Endodermal cell (in vitro differentiated cells): Measurements from ENCODE around the gene SPNS2. TPM values are rescaled to one million over a fixed set of nuclear protein-coding genes. Genes with fewer than 3 reads are reported as not detected.

ENCODE experiments used
- DNase-seq: peaks from one replicate; pipeline ENCODE4 v3.0.0-alpha.2; 2017
- H3K27ac ChIP-seq: 2 replicates; pipeline ENCODE4 v1.5.1; 2013; ENCODE audit warnings: mild to moderate bottlenecking, low read depth, low read length, moderate library complexity
- H3K27me3 ChIP-seq: 2 replicates; pipeline ENCODE4 v1.6.1; 2013; ENCODE audit warnings: mild to moderate bottlenecking, low read length, moderate library complexity; ENCODE audit not compliant: insufficient read depth, control insufficient read depth, poor library complexity, severe bottlenecking
- H3K36me3 ChIP-seq: 2 replicates; pipeline ENCODE4 v1.7.0; 2013; ENCODE audit warnings: mild to moderate bottlenecking, low read length, moderate library complexity; ENCODE audit not compliant: control insufficient read depth, insufficient read depth
- H3K4me1 ChIP-seq: one replicate; pipeline ENCODE4 v1.7.0; 2013; ENCODE audit warnings: low read length; ENCODE audit not compliant: control insufficient read depth, insufficient read depth
- H3K4me3 ChIP-seq: 2 replicates; pipeline ENCODE4 v1.5.1; 2013; ENCODE audit warnings: mild to moderate bottlenecking, low read length, moderate library complexity
- H3K9ac ChIP-seq: 2 replicates; pipeline ENCODE4 v1.6.1; 2013; ENCODE audit warnings: mild to moderate bottlenecking, low read length, moderate library complexity; ENCODE audit not compliant: poor library complexity, severe bottlenecking; ENCODE audit errors: extremely low read depth
- H3K9me3 ChIP-seq: 2 replicates; pipeline ENCODE4 v1.6.1; 2013; ENCODE audit warnings: mild to moderate bottlenecking, low read length, moderate library complexity; ENCODE audit not compliant: control insufficient read depth
- H3K27ac Mint-ChIP-seq: 2 replicates; pipeline ENCODE4 v1.8.0; 2020; ENCODE audit warnings: mixed read lengths
- H3K27me3 Mint-ChIP-seq: 2 replicates; pipeline ENCODE4 v1.8.0; 2021; ENCODE audit warnings: mild to moderate bottlenecking, mixed read lengths; ENCODE audit not compliant: insufficient read depth
- H3K36me3 Mint-ChIP-seq: 2 replicates; pipeline ENCODE4 v1.8.0; 2020; ENCODE audit warnings: low read depth, mixed read lengths
- H3K4me1 Mint-ChIP-seq: 2 replicates; pipeline ENCODE4 v1.8.0; 2020; ENCODE audit warnings: mixed read lengths
- H3K4me3 Mint-ChIP-seq: 2 replicates; pipeline ENCODE4 v1.8.0; 2020; ENCODE audit warnings: mild to moderate bottlenecking, moderate library complexity, mixed read lengths
- H3K9me3 Mint-ChIP-seq: 2 replicates; pipeline ENCODE4 v1.8.0; 2020; ENCODE audit warnings: mild to moderate bottlenecking, mixed read lengths
- CTCF ChIP-seq: fragments of 200-600 bp; sonication (generic); conservative IDR thresholded peaks from 2 replicates; pipeline ENCODE4 v1.5.0; 2021; ENCODE audit warnings: antibody characterized with exemption, mild to moderate bottlenecking
- WGBS, 2 experiments: methylation state at CpG; one replicate each; pipeline versions ENCODE4 v1.1.5 to v1.1.7; 2013; ENCODE audit warnings: missing lambda C conversion rate in 2 of 2, mixed read lengths in 1 of 2; ENCODE audit not compliant: insufficient coverage in 1 of 2, insufficient read length in 1 of 2; 5-methylcytosine and 5-hydroxymethylcytosine counted together
- total RNA-seq, 2 donors: library from RNA; stranded (reverse); fragmentation: NEBNext Ultra II Directional in 1 of 2; extraction: Animal tissue kit (Norgen Biotek cat#: 25700) in 1 of 2; gene quantifications; 2 replicates in 1 of 2; 3 replicates in 1 of 2; pipeline ENCODE4 v1.2.1, GENCODE V29; 2021

SPNS2 gene
- total RNA-seq, 2 donors from 2014 or later = 0.09 TPM; not detected in 1

- Histone ChIP-seq H3K4me3 (no peak overlapping the region), H3K36me3 (no peaks in the 10 kb centered on the region), H3K9me3 (no peaks in the 10 kb centered on the region), H3K27me3 (no peaks in the 10 kb centered on the region), H3K27ac (no peak overlapping the region), H3K9ac (no peak overlapping the region), H3K4me1 (no peaks in the 10 kb centered on the region)
- no peak overlapping the region for H3K27ac Mint-ChIP-seq
- H3K27me3 Mint-ChIP-seq = peaks cover 5% of the 10 kb centered on the region
- no peak for TF ChIP-seq CTCF
- no peak overlapping the region for H3K4me3 Mint-ChIP-seq
- H3K4me1 Mint-ChIP-seq = no peaks in the 10 kb centered on the region
- H3K36me3 Mint-ChIP-seq = no peaks in the 10 kb centered on the region
- no peak for DNase-seq
- WGBS, 2 experiments = 95% methylated on average over 8 of the region's 8 CpGs; no CpG with 5 or more reads in 1 of the 2 experiments
- H3K9me3 Mint-ChIP-seq = peaks cover 3% of the 10 kb centered on the region
Observed at GRCh38 chr17:4465786-4466185, 32.9 kb upstream of the SPNS2 start.

- H3K4me3 Mint-ChIP-seq = no peak overlapping the region
- H3K27me3 Mint-ChIP-seq = peaks cover 2% of the 10 kb centered on the region
- no peak for TF ChIP-seq CTCF
- Histone ChIP-seq H3K36me3 (no peaks in the 10 kb centered on the region), H3K27ac (no peak overlapping the region), H3K27me3 (no peaks in the 10 kb centered on the region), H3K9ac (no peak overlapping the region), H3K9me3 (no peaks in the 10 kb centered on the region), H3K4me3 (no peak overlapping the region), H3K4me1 (no peaks in the 10 kb centered on the region)
- no peaks in the 10 kb centered on the region for H3K36me3 Mint-ChIP-seq
- no peak for DNase-seq
- H3K4me1 Mint-ChIP-seq = no peaks in the 10 kb centered on the region
- 91 to 93% methylated on average over 6 to 7 of the region's 7 CpGs for WGBS, 2 experiments
- H3K9me3 Mint-ChIP-seq = peaks cover 3% of the 10 kb centered on the region
- H3K27ac Mint-ChIP-seq = no peak overlapping the region
Observed at GRCh38 chr17:4467287-4467686, 31.4 kb upstream of the SPNS2 start.

GRCh38 chr17:4469552-4469951 is 29.1 kb upstream of the SPNS2 start:
- Histone ChIP-seq H3K36me3 (no peaks in the 10 kb centered on the region), H3K27ac (no peak overlapping the region), H3K4me3 (no peak overlapping the region), H3K9me3 (no peaks in the 10 kb centered on the region), H3K9ac (no peak overlapping the region), H3K27me3 (no peaks in the 10 kb centered on the region), H3K4me1 (no peaks in the 10 kb centered on the region)
- no peak overlapping the region for H3K27ac Mint-ChIP-seq
- TF ChIP-seq CTCF = no peak
- H3K36me3 Mint-ChIP-seq = no peaks in the 10 kb centered on the region
- peaks cover 2% of the 10 kb centered on the region for H3K27me3 Mint-ChIP-seq
- no peak overlapping the region for H3K4me3 Mint-ChIP-seq
- no peaks in the 10 kb centered on the region for H3K9me3 Mint-ChIP-seq
- no peak for DNase-seq
- no peaks in the 10 kb centered on the region for H3K4me1 Mint-ChIP-seq
- WGBS, 2 experiments = 84 to 94% methylated on average over 3 to 10 of the region's 12 CpGs
